H9 (cell line): ENCODE results near the gene HNF1A. TPM values are rescaled to one million over a fixed set of nuclear protein-coding genes. Genes with fewer than 3 reads are reported as not detected.

ENCODE experiments used
- DNase-seq: peaks from one replicate; pipeline ENCODE4 v3.0.0-alpha.2; 2017
- H2AFZ ChIP-seq: one replicate; pipeline ENCODE4 v1.6.1; 2013; ENCODE audit warnings: mild to moderate bottlenecking, low read length, control low read depth, moderate library complexity
- H2AK5ac ChIP-seq: 2 replicates; pipeline ENCODE4 v1.6.1; 2013; ENCODE audit warnings: low read length, control low read depth, mixed read lengths; ENCODE audit not compliant: insufficient read length
- H2BK120ac ChIP-seq: one replicate; pipeline ENCODE4 v1.6.1; 2013; ENCODE audit warnings: low read depth, mild to moderate bottlenecking, low read length, control low read depth, inconsistent platforms; ENCODE audit not compliant: poor library complexity, severe bottlenecking
- H2BK12ac ChIP-seq: 2 replicates; pipeline ENCODE4 v1.6.1; 2013; ENCODE audit warnings: low read length, control low read depth, mixed read lengths, low read depth; ENCODE audit not compliant: insufficient read length
- H2BK15ac ChIP-seq: 2 replicates; pipeline ENCODE4 v1.6.1; 2013; ENCODE audit warnings: low read depth, low read length, control low read depth
- H2BK20ac ChIP-seq: one replicate; pipeline ENCODE4 v1.6.1; 2013; ENCODE audit warnings: low read depth, mild to moderate bottlenecking, low read length, control low read depth, inconsistent platforms; ENCODE audit not compliant: poor library complexity, severe bottlenecking
- H2BK5ac ChIP-seq: 2 replicates; pipeline ENCODE4 v1.6.1; 2013; ENCODE audit warnings: low read length, control low read depth, mixed read lengths; ENCODE audit not compliant: insufficient read length
- H3K14ac ChIP-seq: 2 replicates; pipeline ENCODE4 v1.6.1; 2013; ENCODE audit warnings: low read length, control low read depth; ENCODE audit not compliant: insufficient read depth
- H3K18ac ChIP-seq: 2 replicates; pipeline ENCODE4 v1.6.1; 2013; ENCODE audit warnings: low read depth, mild to moderate bottlenecking, mixed read lengths, low read length, control low read depth; ENCODE audit not compliant: insufficient read length
- H3K23ac ChIP-seq: 2 replicates; pipeline ENCODE4 v1.6.1; 2013; ENCODE audit warnings: low read length, control low read depth, mixed read lengths, low read depth; ENCODE audit not compliant: insufficient read length
- H3K23me2 ChIP-seq: 2 replicates; pipeline ENCODE4 v1.6.1; 2013; ENCODE audit warnings: low read depth, mild to moderate bottlenecking, mixed read lengths, low read length, control low read depth; ENCODE audit not compliant: insufficient read length, poor library complexity, severe bottlenecking
- H3K27ac ChIP-seq: 2 replicates; pipeline ENCODE4 v1.5.1; 2013; ENCODE audit warnings: low read length, control low read depth, mixed read lengths, low read depth; ENCODE audit not compliant: insufficient read length
- H3K27me3 ChIP-seq: 2 replicates; pipeline ENCODE4 v1.6.1; 2013; ENCODE audit warnings: low read length, control low read depth, inconsistent platforms; ENCODE audit not compliant: insufficient read depth
- H3K4ac ChIP-seq: 2 replicates; pipeline ENCODE4 v1.6.1; 2013; ENCODE audit warnings: low read depth, mild to moderate bottlenecking, control low read depth, inconsistent platforms, low read length, moderate library complexity
- H3K4me1 ChIP-seq: 2 replicates; pipeline ENCODE4 v1.6.1; 2013; ENCODE audit warnings: low read length, control low read depth, inconsistent platforms; ENCODE audit not compliant: insufficient read depth
- H3K4me2 ChIP-seq: 2 replicates; pipeline ENCODE4 v1.6.1; 2013; ENCODE audit warnings: low read length, control low read depth, mixed read lengths; ENCODE audit not compliant: insufficient read length, insufficient read depth
- H3K56ac ChIP-seq: 2 replicates; pipeline ENCODE4 v1.6.1; 2013; ENCODE audit warnings: low read depth, mild to moderate bottlenecking, mixed read lengths, low read length, control low read depth; ENCODE audit not compliant: insufficient read length
- H3K79me1 ChIP-seq: 2 replicates; pipeline ENCODE4 v1.6.1; 2013; ENCODE audit warnings: low read depth, mild to moderate bottlenecking, moderate library complexity, low read length, control low read depth, inconsistent platforms; ENCODE audit not compliant: insufficient read depth, poor library complexity, severe bottlenecking
- H3K79me2 ChIP-seq: 2 replicates; pipeline ENCODE4 v1.6.1; 2013; ENCODE audit warnings: low read length, control low read depth, inconsistent platforms; ENCODE audit not compliant: insufficient read depth
- H3K9ac ChIP-seq: 2 replicates; pipeline ENCODE4 v1.6.1; 2013; ENCODE audit warnings: low read length, control low read depth, mixed read lengths; ENCODE audit not compliant: insufficient read length; ENCODE audit errors: extremely low read depth
- H3K9me3 ChIP-seq: one replicate; pipeline ENCODE4 v1.6.1; 2013; ENCODE audit warnings: low read depth, low read length, inconsistent platforms; ENCODE audit not compliant: control insufficient read depth
- H3T11ph ChIP-seq: one replicate; pipeline ENCODE4 v1.6.1; 2013; ENCODE audit warnings: mild to moderate bottlenecking, low read length, control low read depth, inconsistent platforms
- H4K20me1 ChIP-seq: one replicate; pipeline ENCODE4 v1.6.1; 2013; ENCODE audit not compliant: control insufficient read depth, insufficient read length, insufficient read depth
- H4K5ac ChIP-seq: 2 replicates; pipeline ENCODE4 v1.6.1; 2013; ENCODE audit warnings: low read depth, mild to moderate bottlenecking, mixed read lengths, low read length, control low read depth; ENCODE audit not compliant: insufficient read length
- H4K8ac ChIP-seq: replicated peaks from 2 replicates; pipeline ENCODE4 v1.6.1; 2013; ENCODE audit warnings: low read length, control low read depth, mixed read lengths, low read depth; ENCODE audit not compliant: insufficient read length
- H4K91ac ChIP-seq: 2 replicates; pipeline ENCODE4 v1.6.1; 2013; ENCODE audit warnings: low read depth, mild to moderate bottlenecking, moderate library complexity, mixed read lengths, low read length, control low read depth; ENCODE audit not compliant: insufficient read length
- H3K27ac Mint-ChIP-seq, 3 experiments: 2 replicates in 2 of 3; 3 replicates in 1 of 3; pipeline ENCODE4 v1.8.0; 2020 to 2021; ENCODE audit warnings: mixed read lengths in 3 of 3, mild to moderate bottlenecking in 1 of 3, moderate library complexity in 1 of 3
- H3K27me3 Mint-ChIP-seq: 2 replicates; pipeline ENCODE4 v1.8.0; 2021; ENCODE audit warnings: low read depth, mild to moderate bottlenecking, moderate library complexity, mixed read lengths
- H3K36me3 Mint-ChIP-seq, 3 experiments: 2 replicates in 2 of 3; 3 replicates in 1 of 3; pipeline ENCODE4 v1.8.0; 2020 to 2021; ENCODE audit warnings: low read depth in 3 of 3, mixed read lengths in 3 of 3; ENCODE audit not compliant: insufficient read depth in 1 of 3
- H3K4me1 Mint-ChIP-seq, 2 experiments: 2 replicates each; pipeline ENCODE4 v1.8.0; 2020; ENCODE audit warnings: mixed read lengths in 2 of 2
- H3K4me3 Mint-ChIP-seq, 2 experiments: 2 replicates in 1 of 2; 3 replicates in 1 of 2; pipeline ENCODE4 v1.8.0; 2020 to 2021; ENCODE audit warnings: mild to moderate bottlenecking in 2 of 2, mixed read lengths in 2 of 2, moderate library complexity in 1 of 2
- H3K9me3 Mint-ChIP-seq, 2 experiments: 2 replicates in 1 of 2; 3 replicates in 1 of 2; pipeline ENCODE4 v1.8.0; 2020; ENCODE audit warnings: mild to moderate bottlenecking in 2 of 2, mixed read lengths in 2 of 2, moderate library complexity in 1 of 2
- CTCF ChIP-seq: fragments of 200-600 bp; sonication (generic); conservative IDR thresholded peaks from 3 replicates; pipeline ENCODE4 v1.8.0; 2021; ENCODE audit warnings: antibody characterized with exemption, mild to moderate bottlenecking
- WGBS: extraction: QIAGEN DNeasy Blood & Tissue Kit; methylation state at CpG from one replicate; pipeline ENCODE4 v1.1.7; 2013; ENCODE audit warnings: missing lambda C conversion rate, low lambda C conversion rate, mixed read lengths; ENCODE audit not compliant: insufficient read length; ENCODE audit errors: extremely low coverage; 5-methylcytosine and 5-hydroxymethylcytosine counted together
- total RNA-seq: library from RNA; stranded (reverse); gene quantifications from 2 replicates; pipeline ENCODE4 v1.2.1, GENCODE V29; 2021

Gene HNF1A
- total RNA-seq, 1 experiment from 2014 or later = not detected

- Histone ChIP-seq H3K56ac (no peak overlapping the region), H3K23ac (no peak overlapping the region), H3K9me3 (no peaks in the 10 kb centered on the region), H3K27me3 (no peaks in the 10 kb centered on the region), H3T11ph (no peak overlapping the region), H2BK20ac (no peak overlapping the region), H2AFZ (no peak overlapping the region), H3K79me2 (no peaks in the 10 kb centered on the region), H3K14ac (no peak overlapping the region), H2BK5ac (no peak overlapping the region), H3K9ac (no peak overlapping the region), H4K8ac (no peak overlapping the region), H4K91ac (no peak overlapping the region), H2BK12ac (no peak overlapping the region), H3K23me2 (no peaks in the 10 kb centered on the region), H3K18ac (peak overlapping the region; percentile 50), H2AK5ac (no peak overlapping the region), H3K79me1 (no peaks in the 10 kb centered on the region), H3K4me1 (no peaks in the 10 kb centered on the region), H3K27ac (no peak overlapping the region), H3K4me2 (no peak overlapping the region), H3K4ac (no peak overlapping the region), H2BK120ac (no peak overlapping the region), H2BK15ac (no peak overlapping the region), H4K20me1 (no peaks in the 10 kb centered on the region), H4K5ac (no peak overlapping the region)
- H3K4me3 Mint-ChIP-seq = no peak overlapping the region
- no peak for DNase-seq
- H3K9me3 Mint-ChIP-seq = no peaks in the 10 kb centered on the region
- peaks cover 3% of the 10 kb centered on the region in 2 experiments; a peak in 2 of 4 replicates for H3K4me1 Mint-ChIP-seq
- H3K27ac Mint-ChIP-seq = no peak overlapping the region
- no peaks in the 10 kb centered on the region; a peak in 1 of 7 replicates for H3K36me3 Mint-ChIP-seq
- H3K27me3 Mint-ChIP-seq = peaks cover 2% of the 10 kb centered on the region
- TF ChIP-seq CTCF = no peak
- WGBS = no CpG with 5 or more reads among the region's 11 CpGs
Measured at GRCh38 chr12:121025442-121026226, 47.3 kb downstream of the HNF1A start.
